Measurements from ENCODE around the gene EXT2.

The EXT2 gene

DNA sequence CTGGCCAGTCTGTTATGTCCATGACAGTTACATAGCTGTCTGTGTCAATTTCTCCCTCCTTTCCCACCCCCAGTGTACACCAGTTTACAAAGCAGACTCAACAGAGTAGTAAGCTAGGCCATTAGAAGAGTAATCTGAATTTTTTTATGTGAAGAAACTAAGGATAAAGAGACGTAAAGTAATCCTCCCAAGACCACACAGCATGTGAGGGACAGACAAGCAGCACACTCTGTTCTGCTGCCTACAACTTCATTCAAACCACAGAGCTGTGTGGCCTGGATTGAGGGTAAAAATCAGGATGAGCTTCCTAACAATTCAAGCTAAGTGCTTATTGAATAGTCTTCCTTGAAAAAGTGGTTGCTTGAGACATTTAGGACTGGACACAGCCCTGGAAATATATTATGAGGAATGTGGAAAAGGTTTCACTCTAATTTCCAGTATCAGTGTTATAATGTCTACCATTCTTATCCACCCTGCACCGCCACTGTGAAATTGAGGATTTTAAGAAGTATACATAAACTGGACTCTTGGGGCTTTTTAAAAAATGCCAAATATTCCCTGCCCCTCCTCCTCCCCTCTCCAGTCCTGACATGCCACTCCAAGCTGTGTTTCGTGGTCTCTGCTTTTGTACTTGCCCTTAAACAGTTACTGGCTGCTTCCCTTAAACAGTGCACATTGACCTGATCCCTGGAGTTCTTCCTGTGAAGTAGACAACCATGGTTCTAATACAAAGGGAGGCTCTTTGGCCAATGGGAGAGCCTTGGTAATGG lies 40.9 kb downstream of the EXT2 start:
- DNase-seq: no peak

- no peak for DNase-seq
These were observed 41.6 kb downstream of the EXT2 start for GRCh38 chr11:44137057-44137456.

DNA sequence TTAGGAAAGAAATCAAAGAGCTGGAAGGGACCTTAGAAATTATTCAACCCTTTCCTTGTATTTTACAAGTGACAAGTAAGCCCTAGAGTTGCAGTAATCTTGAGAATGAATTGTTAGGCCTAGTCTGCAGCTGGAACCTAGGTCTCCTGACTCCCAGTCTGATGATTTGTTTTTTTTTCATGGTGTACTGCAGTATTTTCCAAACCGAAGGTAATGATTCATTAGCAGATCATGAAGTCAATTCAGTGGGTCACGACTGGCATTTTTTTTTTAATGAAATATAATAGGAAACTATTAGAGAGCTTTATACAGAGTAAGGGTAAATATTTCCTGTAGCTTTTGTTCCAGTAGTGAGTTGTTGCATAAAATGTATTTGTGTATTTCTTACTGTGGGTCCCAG lies 42.8 kb downstream of the EXT2 start:
- DNase-seq: no peak

GRCh38 chr11:44138980-44139379 lies 43.5 kb downstream of the EXT2 start:
- DNase-seq: no peak

DNA sequence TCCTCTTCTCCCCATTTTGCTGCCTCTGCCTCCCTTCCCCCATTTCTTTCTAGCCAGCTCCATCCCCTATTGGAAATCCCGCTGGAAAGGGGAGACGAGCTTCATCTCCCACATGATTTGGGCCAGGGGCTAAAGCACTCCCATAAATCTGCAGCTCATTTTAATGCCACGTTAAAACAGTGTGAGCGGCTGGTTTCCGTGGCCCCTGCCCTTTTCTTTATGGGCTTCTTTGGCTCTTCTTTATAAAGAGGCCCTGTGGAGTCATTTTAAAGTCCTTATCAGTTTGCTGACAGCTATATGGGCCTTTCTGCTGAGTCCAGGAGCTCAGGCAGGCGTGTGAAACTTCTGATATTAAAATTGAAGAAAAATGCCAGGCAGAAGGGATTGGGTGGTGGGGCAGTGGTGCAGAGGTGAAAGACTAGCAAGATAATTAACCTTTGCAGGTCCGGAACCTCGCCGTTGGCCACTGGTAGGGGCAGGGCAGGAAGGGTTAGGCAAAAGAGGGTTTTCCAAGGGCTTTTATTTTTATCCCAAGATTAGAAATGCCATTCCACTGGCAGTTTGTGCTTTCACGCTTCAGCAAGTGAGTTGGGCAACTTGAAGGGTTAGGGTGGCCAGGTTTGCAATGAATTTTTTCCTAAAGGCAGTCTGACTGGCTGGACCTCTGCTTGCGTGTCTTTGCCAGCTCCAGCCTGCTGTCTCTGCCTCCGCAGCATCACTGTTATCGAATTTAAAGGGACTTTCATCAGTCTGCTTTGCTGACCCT lies 44.3 kb downstream of the EXT2 start:
- peak; percentile 30 to 43 for DNase-seq

GRCh38 chr11:44140372-44140771 lies 44.9 kb downstream of the EXT2 start:
- peak in 1 of 2 experiments; percentile 6 for DNase-seq

DNA sequence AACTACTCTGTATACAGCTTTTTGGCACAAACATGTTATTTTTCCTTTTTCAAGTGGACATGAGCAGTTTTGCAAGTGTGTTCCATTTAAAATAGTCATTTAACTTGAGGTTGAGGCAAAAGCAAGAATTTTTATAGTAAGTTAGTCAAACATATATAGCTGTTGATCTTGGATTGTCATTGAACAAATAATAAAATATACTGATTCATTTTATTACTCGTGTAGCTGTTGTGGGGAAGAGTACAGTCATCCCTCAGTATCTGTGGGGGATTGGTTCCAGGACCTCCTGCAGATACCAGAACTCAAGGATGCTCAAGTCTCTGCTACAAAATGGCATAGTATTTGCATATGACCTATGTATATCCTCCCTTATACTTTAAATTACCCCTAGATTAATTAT lies 45.3 kb downstream of the EXT2 start:
- DNase-seq: no peak

GRCh38 chr11:44143987-44144909 lies 48.8 kb downstream of the EXT2 start:
- DNase-seq: no peak

GRCh38 chr11:44145011-44145775 lies 49.7 kb downstream of the EXT2 start:
- DNase-seq: no peak

- DNase-seq: no peak
These were observed 51.5 kb downstream of the EXT2 start for GRCh38 chr11:44146931-44147330.

DNA sequence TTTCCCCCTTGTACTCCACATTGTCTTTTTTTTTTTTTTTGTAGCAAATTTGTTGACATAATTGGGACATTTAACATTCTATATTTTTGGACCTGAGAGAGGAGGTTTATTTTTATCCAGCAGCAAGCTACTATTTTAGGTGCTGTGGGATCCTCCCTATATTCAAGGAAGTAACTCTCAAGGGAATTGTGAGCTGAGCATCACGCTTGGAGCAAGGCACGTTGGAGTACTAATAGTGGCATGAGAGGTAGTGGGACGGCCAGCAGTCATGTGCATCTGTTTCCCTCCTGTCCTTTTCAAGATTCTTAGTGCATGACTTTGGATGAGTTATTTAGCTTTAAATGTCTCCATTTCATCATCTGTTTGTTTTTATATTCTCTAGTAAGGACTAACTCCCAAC lies 52.3 kb downstream of the EXT2 start:
- DNase-seq: no peak

- DNase-seq: no peak
These were observed 54.2 kb downstream of the EXT2 start for GRCh38 chr11:44149651-44150050.

- no peak for DNase-seq
These were observed 54.9 kb downstream of the EXT2 start for GRCh38 chr11:44150401-44150800.

DNA sequence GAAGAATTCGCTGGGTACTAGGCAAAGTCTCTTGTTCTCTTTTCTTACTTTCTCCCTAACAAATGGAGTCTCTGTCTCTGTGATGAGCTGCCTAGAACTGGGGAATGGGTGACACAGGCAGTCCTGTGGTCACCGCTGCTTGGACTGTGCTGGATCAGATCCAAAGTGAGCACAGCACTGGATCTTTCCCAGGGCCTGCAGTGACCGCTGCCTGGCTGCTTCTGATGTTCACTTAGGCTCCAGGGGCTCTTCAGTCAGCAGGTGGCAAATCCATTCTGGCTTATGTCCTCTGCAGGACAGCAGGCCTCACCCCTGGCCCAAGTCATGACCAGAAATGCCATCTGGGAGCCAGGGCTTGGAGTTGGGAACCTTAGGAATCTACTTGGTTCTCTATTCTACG lies 61.5 kb downstream of the EXT2 start:
- no peak for DNase-seq

GRCh38 chr11:44158384-44158783 lies 62.9 kb downstream of the EXT2 start:
- DNase-seq: no peak

DNA sequence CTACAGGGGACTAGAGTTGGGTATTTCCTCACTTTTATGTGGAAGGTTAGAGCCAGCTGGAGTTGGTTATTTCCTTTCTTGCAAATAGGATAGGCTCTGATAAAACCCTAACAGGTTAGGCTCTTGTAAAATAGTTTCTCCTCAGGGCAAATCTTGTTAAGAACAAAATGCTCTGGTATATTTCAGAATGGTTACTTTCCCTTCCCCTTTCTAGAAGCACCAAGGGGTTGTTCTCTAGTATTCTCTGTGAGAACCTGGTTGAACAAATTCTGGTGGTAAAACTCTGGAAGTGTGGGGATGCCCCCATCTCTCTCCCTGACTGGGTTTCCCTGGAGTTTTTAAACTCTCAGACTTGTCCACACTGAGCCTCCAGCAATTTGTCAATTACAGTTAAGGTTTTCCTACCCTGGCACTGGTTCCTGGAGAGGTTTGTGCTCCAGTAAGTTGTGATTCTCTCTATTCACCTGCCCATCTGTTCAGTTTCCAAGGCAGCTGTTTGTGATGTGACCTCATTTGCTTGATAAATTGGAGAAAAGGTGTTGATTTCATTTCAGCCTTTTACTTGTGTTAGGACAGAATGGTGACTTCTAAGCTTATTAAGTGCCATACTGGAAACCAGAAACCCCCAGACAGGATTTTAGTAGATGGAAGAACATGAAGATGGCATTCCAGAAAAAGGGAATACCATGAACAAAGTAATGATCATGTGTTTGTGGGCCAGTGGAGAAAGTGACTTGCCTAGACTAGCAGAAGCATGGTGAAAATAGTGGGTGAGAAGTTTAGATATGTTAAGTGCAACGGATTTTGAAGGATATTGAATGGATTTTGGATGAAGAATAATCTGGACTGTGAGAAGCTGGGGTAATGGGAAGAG lies 64.6 kb downstream of the EXT2 start:
- DNase-seq: no peak

DNA sequence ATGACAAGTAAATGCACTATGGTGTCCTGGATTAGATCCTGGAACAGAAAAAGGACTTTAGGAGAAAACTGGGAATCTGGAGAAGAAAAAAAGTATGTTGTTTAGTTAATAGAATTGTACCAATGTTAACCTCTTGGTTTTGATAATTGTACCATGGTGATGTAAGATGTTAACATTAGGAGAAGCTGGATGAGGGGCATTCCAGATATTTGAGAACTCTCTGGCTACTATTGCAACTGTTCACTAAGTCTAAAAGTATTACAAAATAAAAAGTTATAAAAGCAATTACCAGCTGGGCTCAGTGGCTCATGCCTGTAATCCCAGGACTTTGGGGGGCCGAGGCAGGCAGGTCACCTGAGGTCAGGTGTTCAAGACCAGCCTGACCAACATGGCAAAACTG lies 66.5 kb downstream of the EXT2 start:
- DNase-seq: no peak

DNA sequence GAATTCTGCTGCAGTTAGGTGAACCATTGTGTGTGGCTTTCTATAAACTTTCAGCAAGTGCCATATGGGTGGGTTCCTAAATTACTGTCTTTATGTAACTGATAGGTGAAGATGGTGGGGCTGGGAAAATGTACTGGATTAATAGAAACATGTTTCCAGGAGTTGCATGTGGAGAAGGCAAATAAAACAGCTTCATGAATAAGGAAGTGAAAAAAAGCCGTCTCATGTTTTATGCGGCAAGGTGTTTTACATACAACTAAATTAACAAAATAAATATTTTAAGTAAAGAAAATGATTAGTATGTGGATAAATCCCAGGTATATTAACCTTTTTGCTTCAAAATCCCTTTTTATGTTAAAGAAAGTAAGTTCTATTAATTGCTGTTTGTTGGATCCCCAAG lies 67.2 kb downstream of the EXT2 start:
- DNase-seq: no peak

DNA sequence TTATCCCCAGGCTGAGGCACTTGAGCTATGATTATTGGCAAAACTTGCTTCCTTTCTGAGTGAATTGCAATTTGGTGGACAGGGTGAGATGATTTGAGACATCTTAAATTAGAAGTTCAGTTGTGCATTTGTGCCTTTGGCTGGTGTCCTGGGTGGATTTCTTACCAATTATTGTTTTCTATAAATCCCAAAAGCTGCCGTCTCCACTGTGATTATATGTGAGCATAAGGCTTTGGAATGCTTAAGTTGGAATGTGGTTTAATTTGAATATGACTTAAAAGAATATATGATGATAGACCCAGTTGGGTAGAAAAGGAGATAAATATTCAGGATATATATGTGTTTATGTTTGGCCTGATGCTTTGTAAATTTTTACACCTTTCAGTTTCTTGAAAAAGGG lies 70.0 kb downstream of the EXT2 start:
- no peak for DNase-seq

- DNase-seq: peak in 1 of 2 experiments; percentile 9
These were observed 71.6 kb downstream of the EXT2 start for GRCh38 chr11:44167046-44167445.

GRCh38 chr11:44171518-44171917 lies 76.0 kb downstream of the EXT2 start:
- no peak for DNase-seq

DNA sequence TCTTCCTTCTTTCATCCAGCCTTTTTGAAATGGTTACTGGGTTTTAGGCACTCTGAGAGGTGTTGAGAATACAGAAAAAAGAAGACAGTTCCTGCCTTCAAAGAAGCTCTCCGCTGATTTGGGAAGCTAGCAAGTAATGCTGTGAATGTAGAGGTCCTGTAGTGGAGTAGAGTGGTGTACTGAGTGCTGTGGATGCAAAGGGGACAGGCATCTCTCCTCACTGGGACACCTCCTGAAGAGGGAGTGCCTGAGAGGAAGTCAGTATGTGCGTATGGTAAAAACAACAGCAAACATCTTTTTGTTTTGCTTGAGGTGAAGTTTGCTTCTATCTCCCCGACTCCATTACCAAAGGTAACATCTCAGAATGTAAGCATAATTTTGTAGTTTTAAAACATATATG lies 77.5 kb downstream of the EXT2 start:
- no peak for DNase-seq

Data from NCI-H446 (cell line).